Prostate gland (tissue), 2 donors: Measurements from ENCODE around the gene AZIN2.

Source experiments
- POLR2A ChIP-seq: fragments of 450-650 bp; IDR thresholded peaks from one replicate; pipeline ENCODE4 v1.6.1; 2016; ENCODE audit warnings: antibody characterized with exemption, mild to moderate bottlenecking
- TF ChIP-seq, protein P1 (sequence below), 4 experiments: fragments of 200-600 bp in 2 of 4; fragments of 450-650 bp in 2 of 4; sonication (generic) in 2 of 4; IDR thresholded peaks; 1 replicate in 3 of 4; 2 replicates in 1 of 4; pipeline ENCODE4 v1.5.1; 2016 to 2019; ENCODE audit warnings: antibody characterized with exemption in 4 of 4, mild to moderate bottlenecking in 2 of 4, moderate library complexity in 2 of 4

DNA sequence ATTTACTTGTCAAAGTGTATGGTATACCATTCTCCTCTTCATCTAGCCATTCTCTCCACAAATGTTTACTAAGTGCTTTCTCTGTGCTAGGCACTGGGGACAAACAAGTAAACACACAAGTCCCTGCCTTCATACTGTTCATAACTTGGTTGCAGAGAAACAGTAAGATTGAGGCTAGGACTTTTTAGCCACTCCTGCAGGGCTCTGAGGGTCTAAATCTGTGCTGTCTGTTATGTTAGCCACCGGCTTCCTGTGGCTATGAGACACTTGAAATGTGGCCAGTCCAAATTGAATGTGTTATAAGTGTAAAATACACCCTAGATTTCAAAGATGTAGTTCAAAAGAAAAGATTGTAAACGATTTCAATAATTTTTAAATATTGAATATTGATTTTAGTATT is 50.2 kb downstream of the AZIN2 start:
- TF ChIP-seq POLR2A, result no peak
- TF ChIP-seq, protein P1, sequence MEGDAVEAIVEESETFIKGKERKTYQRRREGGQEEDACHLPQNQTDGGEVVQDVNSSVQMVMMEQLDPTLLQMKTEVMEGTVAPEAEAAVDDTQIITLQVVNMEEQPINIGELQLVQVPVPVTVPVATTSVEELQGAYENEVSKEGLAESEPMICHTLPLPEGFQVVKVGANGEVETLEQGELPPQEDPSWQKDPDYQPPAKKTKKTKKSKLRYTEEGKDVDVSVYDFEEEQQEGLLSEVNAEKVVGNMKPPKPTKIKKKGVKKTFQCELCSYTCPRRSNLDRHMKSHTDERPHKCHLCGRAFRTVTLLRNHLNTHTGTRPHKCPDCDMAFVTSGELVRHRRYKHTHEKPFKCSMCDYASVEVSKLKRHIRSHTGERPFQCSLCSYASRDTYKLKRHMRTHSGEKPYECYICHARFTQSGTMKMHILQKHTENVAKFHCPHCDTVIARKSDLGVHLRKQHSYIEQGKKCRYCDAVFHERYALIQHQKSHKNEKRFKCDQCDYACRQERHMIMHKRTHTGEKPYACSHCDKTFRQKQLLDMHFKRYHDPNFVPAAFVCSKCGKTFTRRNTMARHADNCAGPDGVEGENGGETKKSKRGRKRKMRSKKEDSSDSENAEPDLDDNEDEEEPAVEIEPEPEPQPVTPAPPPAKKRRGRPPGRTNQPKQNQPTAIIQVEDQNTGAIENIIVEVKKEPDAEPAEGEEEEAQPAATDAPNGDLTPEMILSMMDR (IDR thresholded peaks at IDR 0.05), result no peak
